Measurements from ENCODE around the gene RAC2. TPM values are rescaled to one million over a fixed set of nuclear protein-coding genes. Genes with fewer than 3 reads are reported as not detected.
A peak's percentile ranks its signal among the peaks of the same experiment; 100 is the strongest.

The RAC2 gene
- total RNA-seq, 1 donor from 2014 or later: not detected

DNA sequence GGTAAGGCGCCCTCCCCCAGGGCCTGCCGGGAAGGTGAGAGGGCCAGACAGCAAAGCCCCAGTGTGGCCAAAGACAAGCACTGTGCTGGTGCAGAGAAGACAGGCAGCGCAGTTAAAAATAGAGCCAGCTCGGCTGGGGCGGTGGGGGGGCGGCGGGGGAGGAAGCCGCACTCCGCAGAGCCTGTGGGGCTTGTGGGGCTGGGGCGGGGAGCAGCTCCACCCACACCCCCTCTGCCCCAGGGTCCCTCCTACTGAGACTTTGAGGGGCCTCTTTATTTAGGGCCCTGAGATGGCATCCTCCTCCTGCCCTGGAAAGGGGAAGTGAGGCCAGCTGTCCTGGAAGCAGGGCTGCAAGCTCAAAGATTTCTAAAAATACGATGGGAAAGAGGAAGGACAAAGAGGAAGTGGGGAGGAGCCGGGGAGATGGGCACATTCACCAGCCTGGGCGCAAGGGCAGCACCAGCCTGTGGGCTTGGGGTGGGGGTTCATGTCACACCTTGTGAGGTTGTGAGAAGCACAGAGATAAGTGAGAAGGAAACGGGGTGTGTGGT is 40.8 kb upstream of the RAC2 start:
- Mint-ChIP-seq H3K4me1 (ENCODE audit: low read depth, unreplicated experiment) (peaks cover 9% of the 10 kb centered on the region), H3K9me3 (ENCODE audit: unreplicated experiment) (peaks cover 9% of the 10 kb centered on the region), H3K27ac (ENCODE audit: unreplicated experiment) (no peak overlapping the region), H3K36me3 (ENCODE audit: unreplicated experiment) (peaks cover 6% of the 10 kb centered on the region), H3K4me3 (ENCODE audit: unreplicated experiment) (no peak overlapping the region), H3K27me3 (ENCODE audit: unreplicated experiment) (peaks cover 11% of the 10 kb centered on the region)
- TF ChIP-seq, protein P1, sequence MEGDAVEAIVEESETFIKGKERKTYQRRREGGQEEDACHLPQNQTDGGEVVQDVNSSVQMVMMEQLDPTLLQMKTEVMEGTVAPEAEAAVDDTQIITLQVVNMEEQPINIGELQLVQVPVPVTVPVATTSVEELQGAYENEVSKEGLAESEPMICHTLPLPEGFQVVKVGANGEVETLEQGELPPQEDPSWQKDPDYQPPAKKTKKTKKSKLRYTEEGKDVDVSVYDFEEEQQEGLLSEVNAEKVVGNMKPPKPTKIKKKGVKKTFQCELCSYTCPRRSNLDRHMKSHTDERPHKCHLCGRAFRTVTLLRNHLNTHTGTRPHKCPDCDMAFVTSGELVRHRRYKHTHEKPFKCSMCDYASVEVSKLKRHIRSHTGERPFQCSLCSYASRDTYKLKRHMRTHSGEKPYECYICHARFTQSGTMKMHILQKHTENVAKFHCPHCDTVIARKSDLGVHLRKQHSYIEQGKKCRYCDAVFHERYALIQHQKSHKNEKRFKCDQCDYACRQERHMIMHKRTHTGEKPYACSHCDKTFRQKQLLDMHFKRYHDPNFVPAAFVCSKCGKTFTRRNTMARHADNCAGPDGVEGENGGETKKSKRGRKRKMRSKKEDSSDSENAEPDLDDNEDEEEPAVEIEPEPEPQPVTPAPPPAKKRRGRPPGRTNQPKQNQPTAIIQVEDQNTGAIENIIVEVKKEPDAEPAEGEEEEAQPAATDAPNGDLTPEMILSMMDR (IDR thresholded peaks at IDR 0.05; ENCODE audit: partially characterized antibody, unreplicated experiment): no peak
- no peak for DNase-seq

DNA sequence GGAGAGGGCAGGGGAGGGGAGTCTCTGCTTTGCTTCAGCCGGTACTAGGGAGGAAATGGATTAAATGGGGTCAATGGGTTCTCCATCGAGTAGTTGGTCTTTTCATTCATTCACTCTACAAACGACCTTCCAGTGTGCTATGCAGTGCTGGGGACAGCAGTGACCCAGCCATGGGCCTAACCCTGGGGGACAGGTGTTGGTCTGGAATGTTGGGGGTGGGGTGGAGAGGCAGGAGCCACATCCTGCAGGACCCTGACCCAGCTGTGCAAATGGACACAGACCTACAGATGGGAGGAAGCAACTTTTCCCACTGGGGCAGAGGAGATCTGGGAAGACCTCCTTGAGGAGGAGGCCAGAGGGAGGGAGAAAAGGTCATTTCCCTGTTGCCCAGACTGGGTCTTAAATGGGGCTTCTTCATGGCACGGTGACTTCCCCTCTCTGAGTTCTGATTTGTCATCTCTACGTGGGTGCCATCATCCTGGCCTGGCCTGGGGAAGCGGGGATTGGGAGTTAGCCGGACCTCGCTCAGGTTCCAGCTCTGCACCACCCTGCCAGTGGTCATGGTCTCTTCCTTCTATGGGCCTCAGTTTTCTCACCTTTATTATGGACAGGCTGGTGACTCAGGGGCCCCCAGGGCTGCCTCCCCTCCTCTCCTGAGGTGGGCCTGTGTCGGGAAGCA is 40.2 kb upstream of the RAC2 start:
- Mint-ChIP-seq H3K27me3 (ENCODE audit: unreplicated experiment) (peaks cover 10% of the 10 kb centered on the region), H3K4me3 (ENCODE audit: unreplicated experiment) (no peak overlapping the region), H3K4me1 (ENCODE audit: low read depth, unreplicated experiment) (peaks cover 9% of the 10 kb centered on the region), H3K36me3 (ENCODE audit: unreplicated experiment) (peaks cover 6% of the 10 kb centered on the region), H3K27ac (ENCODE audit: unreplicated experiment) (no peak overlapping the region), H3K9me3 (ENCODE audit: unreplicated experiment) (peaks cover 6% of the 10 kb centered on the region)
- no peak for DNase-seq
- TF ChIP-seq, protein P1 (IDR thresholded peaks at IDR 0.05; ENCODE audit: partially characterized antibody, unreplicated experiment): no peak

DNA sequence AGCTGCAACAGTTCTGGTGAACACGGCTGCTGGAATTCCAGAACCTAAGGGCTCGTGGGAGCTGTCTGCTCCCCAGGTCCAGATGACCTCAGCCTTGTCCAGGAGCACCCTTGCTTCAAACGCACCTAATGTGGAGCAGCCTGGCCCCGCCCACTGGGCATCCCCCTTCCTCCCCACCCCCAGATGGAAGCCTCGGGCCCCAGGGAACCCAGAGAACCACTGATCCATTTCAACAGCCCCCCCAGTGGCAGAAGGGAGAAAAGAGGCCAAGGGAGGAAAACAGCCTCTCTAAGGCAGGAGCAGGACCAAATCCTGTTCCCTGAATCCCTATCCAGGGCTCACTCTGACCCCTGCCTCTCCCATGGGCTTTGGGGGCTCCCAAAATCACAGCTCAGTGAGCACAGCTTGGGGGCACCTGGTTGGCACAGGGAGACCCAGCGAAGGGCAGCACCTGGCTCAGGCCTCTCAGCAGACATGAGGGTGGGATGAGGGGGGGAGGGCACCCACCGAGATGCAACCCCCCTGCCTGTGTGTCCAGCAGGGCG is 39.4 kb upstream of the RAC2 start:
- peak; percentile 44 for DNase-seq
- Mint-ChIP-seq H3K36me3 (ENCODE audit: unreplicated experiment) (peaks cover 6% of the 10 kb centered on the region), H3K4me1 (ENCODE audit: low read depth, unreplicated experiment) (peaks cover 7% of the 10 kb centered on the region), H3K27me3 (ENCODE audit: unreplicated experiment) (peaks cover 10% of the 10 kb centered on the region), H3K4me3 (ENCODE audit: unreplicated experiment) (no peak overlapping the region), H3K9me3 (ENCODE audit: unreplicated experiment) (peaks cover 4% of the 10 kb centered on the region), H3K27ac (ENCODE audit: unreplicated experiment) (no peak overlapping the region)
- TF ChIP-seq, protein P1 (IDR thresholded peaks at IDR 0.05; ENCODE audit: partially characterized antibody, unreplicated experiment): peak; percentile 39

- Mint-ChIP-seq H3K36me3 (ENCODE audit: unreplicated experiment) (peaks cover 6% of the 10 kb centered on the region), H3K27me3 (ENCODE audit: unreplicated experiment) (peaks cover 10% of the 10 kb centered on the region), H3K4me1 (ENCODE audit: low read depth, unreplicated experiment) (peaks cover 9% of the 10 kb centered on the region), H3K9me3 (ENCODE audit: unreplicated experiment) (peaks cover 8% of the 10 kb centered on the region), H3K4me3 (ENCODE audit: unreplicated experiment) (no peak within 1 kb of the TSS), H3K27ac (ENCODE audit: unreplicated experiment) (no peak within 1 kb of the TSS)
- DNase-seq: no peak
- TF ChIP-seq, protein P1 (IDR thresholded peaks at IDR 0.05; ENCODE audit: partially characterized antibody, unreplicated experiment): no peak
Observed at GRCh38 chr22:37282385-37282677, 38.3 kb upstream of the RAC2 start, which contains the start of gene CYTH4. CYTH4 (plus strand) TSS chr22:37282508; CDS start chr22:37282570, 62 bp downstream.
